ENCODE measurements around the gene WDR77. TPM values are rescaled to one million over a fixed set of nuclear protein-coding genes. Genes with fewer than 3 reads are reported as not detected.

Gene WDR77
- total RNA-seq, 1 experiment from 2014 or later = 42.5 TPM

- Histone ChIP-seq H3K27me3 (ENCODE audit: insufficient read depth, low read length) (peaks cover 10% of the 10 kb centered on the region), H3K27ac (ENCODE audit: low read depth, low read length) (no peak overlapping the region), H3K9ac (ENCODE audit: low read length) (no peak overlapping the region), H2AFZ (ENCODE audit: low read depth, low read length, poor library complexity, severe bottlenecking) (no peak overlapping the region), H3K9me2 (ENCODE audit: insufficient read depth) (no peaks in the 10 kb centered on the region), H3K4me2 (ENCODE audit: low read length) (peak overlapping the region; percentile 8; the same call in 1 of the 2 replicates), H3K9me3 (ENCODE audit: control insufficient read depth in 1 of 2, insufficient read depth in 1 of 2, low read depth in 1 of 2, low read length in 2 of 2) (no peaks in the 10 kb centered on the region), H3K36me3 (ENCODE audit: control insufficient read depth in 1 of 2, insufficient read depth in 2 of 2, low read length in 2 of 2) (no peaks in the 10 kb centered on the region), H4K20me1 (ENCODE audit: insufficient read depth) (no peaks in the 10 kb centered on the region), H3K4me3 (replicated peaks in 1 of 2; ENCODE audit: low read depth in 1 of 2, low read length in 2 of 2) (no peak overlapping the region), H3K79me2 (ENCODE audit: insufficient read depth, low read length) (no peaks in the 10 kb centered on the region), H3K4me1 (ENCODE audit: control insufficient read depth in 1 of 2, insufficient read depth in 2 of 2, low read length in 2 of 2) (no peaks in the 10 kb centered on the region)
- ChIA-PET RAD21 (ENCODE audit: low non-redundant PET in 1 of 2, low total read pairs in 2 of 2, uncharacterized antibody in 2 of 2, unreplicated experiment in 2 of 2) (interaction anchor here (0.9 to 1.4 kb wide), 2 partner anchors 177 kb away, joined by 8 read pairs; no protein-coding TSS in a partner anchor), CTCF (interaction anchor here (1.0 to 2.4 kb wide), 12 partner anchors 8 to 369 kb away, joined by 3 to 21 read pairs (median 4); partner anchors contain the start of gene WDR77), POLR2A (no interaction called here)
- BruUV-seq (replicated peaks) = no TSS peak
- ATAC-seq = peak; percentile 57; the same call in 1 of the 2 replicates
- no peak for TF ChIP-seq SIN3A (IDR thresholded peaks at IDR 0.05; ENCODE audit: low read depth)
- TF ChIP-seq SP1 (IDR thresholded peaks at IDR 0.05; ENCODE audit: low read depth) = no peak
- TF ChIP-seq ZFX (IDR thresholded peaks at IDR 0.05) = no peak
- TF ChIP-seq EGR1 (IDR thresholded peaks at IDR 0.05; ENCODE audit: low read depth) = no peak
- TF ChIP-seq CBX3 (IDR thresholded peaks at IDR 0.05; ENCODE audit: low read depth) = no peak
- TF ChIP-seq SRF (IDR thresholded peaks at IDR 0.05; ENCODE audit: low read depth) = no peak
- TF ChIP-seq RAD21 (IDR thresholded peaks at IDR 0.05; ENCODE audit: low read depth) = peak; percentile 71
- TF ChIP-seq, protein P1, sequence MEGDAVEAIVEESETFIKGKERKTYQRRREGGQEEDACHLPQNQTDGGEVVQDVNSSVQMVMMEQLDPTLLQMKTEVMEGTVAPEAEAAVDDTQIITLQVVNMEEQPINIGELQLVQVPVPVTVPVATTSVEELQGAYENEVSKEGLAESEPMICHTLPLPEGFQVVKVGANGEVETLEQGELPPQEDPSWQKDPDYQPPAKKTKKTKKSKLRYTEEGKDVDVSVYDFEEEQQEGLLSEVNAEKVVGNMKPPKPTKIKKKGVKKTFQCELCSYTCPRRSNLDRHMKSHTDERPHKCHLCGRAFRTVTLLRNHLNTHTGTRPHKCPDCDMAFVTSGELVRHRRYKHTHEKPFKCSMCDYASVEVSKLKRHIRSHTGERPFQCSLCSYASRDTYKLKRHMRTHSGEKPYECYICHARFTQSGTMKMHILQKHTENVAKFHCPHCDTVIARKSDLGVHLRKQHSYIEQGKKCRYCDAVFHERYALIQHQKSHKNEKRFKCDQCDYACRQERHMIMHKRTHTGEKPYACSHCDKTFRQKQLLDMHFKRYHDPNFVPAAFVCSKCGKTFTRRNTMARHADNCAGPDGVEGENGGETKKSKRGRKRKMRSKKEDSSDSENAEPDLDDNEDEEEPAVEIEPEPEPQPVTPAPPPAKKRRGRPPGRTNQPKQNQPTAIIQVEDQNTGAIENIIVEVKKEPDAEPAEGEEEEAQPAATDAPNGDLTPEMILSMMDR (IDR thresholded peaks at IDR 0.05 in 2 of 3, conservative IDR thresholded peaks at IDR 0.05 in 1 of 3; ENCODE audit: borderline replicate concordance in 1 of 3, insufficient read depth in 1 of 3, low read depth in 2 of 3, low read length in 2 of 3) = peak; percentile 54 to 64 (median 55)
- TF ChIP-seq FOSL1 (IDR thresholded peaks at IDR 0.05; ENCODE audit: low read depth) = no peak
- TF ChIP-seq CEBPB (IDR thresholded peaks at IDR 0.05; ENCODE audit: low read depth) = no peak
- no peak for TF ChIP-seq EZH2phosphoT487 (IDR thresholded peaks at IDR 0.05; ENCODE audit: borderline replicate concordance)
- TF ChIP-seq POLR2AphosphoS5 (IDR thresholded peaks at IDR 0.05; ENCODE audit: low read depth, low read length) = no peak
- intact Hi-C loops (cut with micrococcal nuclease) = loop anchor here (1.0 to 5.0 kb wide), 2 partner anchors 68 to 177 kb away; no protein-coding TSS in a partner anchor
- peak; percentile 33 for DNase-seq (ENCODE audit: low read depth, low spot score)
These were observed 49.1 kb downstream of the WDR77 start for GRCh38 chr1:111399792-111400610.
